SK-N-SH treated with all-trans-retinoic acid at 6 μM for 48 hours (cell line): Measurements from ENCODE around the gene ARHGAP4.

Experiments
- CREB5 ChIP-seq: fragments of 250-450 bp; sonication (Bioruptor Pico); IDR thresholded peaks from 2 replicates; pipeline ENCODE4 v1.5.1; 2020; ENCODE audit warnings: low read depth, mild to moderate bottlenecking, moderate library complexity
- ESRRG ChIP-seq: fragments of 250-450 bp; sonication (Bioruptor Pico); IDR thresholded peaks from 2 replicates; pipeline ENCODE4 v1.6.1; 2021; ENCODE audit warnings: mild to moderate bottlenecking
- PATZ1 ChIP-seq: fragments of 250-450 bp; sonication (Bioruptor Pico); IDR thresholded peaks from 2 replicates; pipeline ENCODE4 v1.8.0; 2020; ENCODE audit warnings: mild to moderate bottlenecking, moderate library complexity, borderline replicate concordance
- PPARA ChIP-seq: fragments of 250-450 bp; sonication (Bioruptor Pico); IDR thresholded peaks from 2 replicates; pipeline ENCODE4 v1.5.0; 2020; ENCODE audit warnings: mild to moderate bottlenecking, borderline replicate concordance
- ZFP30 ChIP-seq: fragments of 450-650 bp; formaldehyde crosslinking; IDR thresholded peaks from 2 replicates; pipeline ENCODE4 v1.5.0; 2022; ENCODE audit warnings: mild to moderate bottlenecking, moderate library complexity

- TF ChIP-seq PATZ1 (CRISPR knock-in tag) (no peak), PPARA (CRISPR knock-in tag) (no peak), ZFP30 (CRISPR knock-in tag) (no peak), ESRRG (CRISPR knock-in tag) (no peak), CREB5 (no peak)
Observed at GRCh38 chrX:153952373-153953026, 26.4 kb upstream of the ARHGAP4 start.
